Endothelial cell of umbilical vein (primary cell): ENCODE results near the gene DCHS2.

Experiments used
- CTCF ChIP-seq, 2 donors: IDR thresholded peaks; 1 replicate in 1 of 2; 2 replicates in 1 of 2; pipeline ENCODE4 v1.5.1; 2011; ENCODE audit warnings: low read length in 2 of 2, mild to moderate bottlenecking in 2 of 2, moderate library complexity in 2 of 2, control low read depth in 1 of 2, inconsistent platforms in 1 of 2, low read depth in 1 of 2; ENCODE audit not compliant: insufficient read depth in 1 of 2; ENCODE audit errors: extremely low read depth in 1 of 2
- EZH2 ChIP-seq: IDR thresholded peaks from 2 replicates; pipeline ENCODE4 v1.6.1; 2012; ENCODE audit warnings: borderline replicate concordance, low read depth, mild to moderate bottlenecking, moderate library complexity, low read length, inconsistent platforms; ENCODE audit not compliant: severe bottlenecking
- FOS ChIP-seq: IDR thresholded peaks from 2 replicates; pipeline ENCODE4 v1.6.1; 2011; ENCODE audit warnings: mild to moderate bottlenecking, low read length, moderate library complexity, borderline replicate concordance; ENCODE audit not compliant: insufficient read depth
- TF ChIP-seq, protein P1 (sequence below): IDR thresholded peaks from 2 replicates; pipeline ENCODE4 v1.6.1; 2011; ENCODE audit not compliant: insufficient read depth, insufficient read length

DNA sequence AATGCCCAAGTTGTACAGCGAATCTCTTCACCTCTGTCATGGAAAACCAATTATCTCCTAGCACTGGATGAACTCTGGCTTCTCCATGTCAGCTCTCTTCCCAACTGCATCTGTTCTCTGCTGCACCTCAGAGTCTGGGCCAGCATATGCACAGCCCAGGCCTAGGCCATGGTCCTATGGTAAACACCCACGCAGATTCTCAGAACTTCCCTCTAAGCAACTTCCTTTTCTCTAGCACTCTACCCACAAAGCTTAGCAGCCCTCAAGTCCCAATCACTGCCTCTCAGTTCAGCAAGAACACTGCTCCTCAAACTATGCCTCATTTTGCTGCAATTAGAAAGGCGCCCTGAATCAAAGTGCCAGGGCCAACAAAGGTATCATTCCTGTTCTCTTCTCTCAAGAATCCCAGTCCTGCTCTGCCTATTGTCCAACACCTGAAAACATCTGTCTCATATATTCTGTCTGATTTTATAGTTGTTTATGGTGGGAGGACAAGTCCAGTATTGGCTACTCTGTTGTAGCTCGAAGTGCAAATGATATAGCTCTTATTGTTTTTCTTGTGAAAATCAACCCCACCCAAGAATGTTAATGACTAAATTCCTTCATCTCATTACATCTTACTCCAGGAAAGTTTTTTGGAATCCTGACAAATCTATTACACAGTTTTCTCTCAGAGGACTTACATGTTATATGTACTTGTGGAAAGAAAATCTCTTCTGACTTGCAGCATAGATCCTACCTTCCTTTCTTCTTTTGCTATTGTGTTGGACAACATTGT is 85.4 kb downstream of the DCHS2 start:
- TF ChIP-seq CTCF (IDR thresholded peaks at IDR 0.05; ENCODE audit: extremely low read depth in 1 of 2, insufficient read depth in 1 of 2, low read depth in 1 of 2, low read length in 2 of 2), result no peak
- no peak for TF ChIP-seq FOS
- no peak for TF ChIP-seq EZH2
- TF ChIP-seq, protein P1, sequence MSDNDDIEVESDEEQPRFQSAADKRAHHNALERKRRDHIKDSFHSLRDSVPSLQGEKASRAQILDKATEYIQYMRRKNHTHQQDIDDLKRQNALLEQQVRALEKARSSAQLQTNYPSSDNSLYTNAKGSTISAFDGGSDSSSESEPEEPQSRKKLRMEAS, result no peak
